ENCODE data around the gene NHERF2. TPM values are rescaled to one million over a fixed set of nuclear protein-coding genes. Genes with fewer than 3 reads are reported as not detected.
A peak's percentile ranks its signal among the peaks of the same experiment; 100 is the strongest.

The NHERF2 gene
- total and polyA plus RNA-seq, 9 of the 15 experiments (the other 6 are each of a cell fraction or from before 2014, with no cell fraction given): 0.15 to 42.0 (median 12.5) TPM

DNA sequence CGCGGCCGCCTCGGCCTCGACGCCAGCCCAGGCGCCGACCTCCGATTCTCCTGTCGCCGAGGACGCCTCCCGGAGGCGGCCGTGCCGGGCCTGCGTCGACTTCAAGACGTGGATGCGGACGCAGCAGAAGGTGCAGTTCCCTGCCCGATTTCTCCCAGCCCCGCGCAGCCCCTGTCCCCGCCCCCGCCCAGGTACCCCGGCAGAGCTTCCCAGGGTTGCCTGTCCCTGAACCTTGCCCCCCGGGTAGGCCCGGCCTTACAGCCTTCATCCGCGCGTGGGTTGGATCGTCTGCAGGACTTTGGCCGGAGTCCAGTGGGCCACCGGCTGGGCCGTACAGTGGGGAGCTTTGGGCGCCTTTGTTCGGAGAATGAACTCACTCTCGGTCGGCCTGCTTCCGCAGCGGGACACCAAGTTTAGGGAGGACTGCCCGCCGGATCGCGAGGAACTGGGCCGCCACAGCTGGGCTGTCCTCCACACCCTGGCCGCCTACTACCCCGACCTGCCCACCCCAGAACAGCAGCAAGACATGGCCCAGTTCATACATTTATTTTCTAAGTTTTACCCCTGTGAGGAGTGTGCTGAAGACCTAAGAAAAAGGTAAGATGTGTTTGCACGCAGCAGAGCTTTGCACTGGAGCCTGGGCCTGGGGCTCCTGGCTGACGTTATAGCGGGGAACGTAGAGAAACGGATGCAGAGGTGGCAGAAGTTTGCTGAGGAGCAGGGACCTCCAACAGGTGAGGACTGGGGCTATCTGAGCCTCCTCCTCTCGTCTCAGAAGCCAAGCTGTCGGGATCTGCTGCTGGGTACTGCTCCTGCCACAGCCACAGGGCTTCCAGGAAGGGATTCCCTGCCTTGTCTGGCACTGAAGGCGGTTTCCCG, 42.1 kb upstream of the NHERF2 start (continued):
- no peak for TF ChIP-seq FOXM1 (IDR thresholded peaks at IDR 0.05; ENCODE audit: low read depth)
- TF ChIP-seq FOXM1 (CRISPR knock-in tag; IDR thresholded peaks at IDR 0.05; ENCODE audit: low read depth): 0 out of 2 replicates have a peak, but pooled peaks have one; percentile 14
- peak; percentile 3; the same call in 1 of the 2 replicates for TF ChIP-seq RUNX1 (IDR thresholded peaks at IDR 0.05; ENCODE audit: low read depth)
- TF ChIP-seq, protein P1, sequence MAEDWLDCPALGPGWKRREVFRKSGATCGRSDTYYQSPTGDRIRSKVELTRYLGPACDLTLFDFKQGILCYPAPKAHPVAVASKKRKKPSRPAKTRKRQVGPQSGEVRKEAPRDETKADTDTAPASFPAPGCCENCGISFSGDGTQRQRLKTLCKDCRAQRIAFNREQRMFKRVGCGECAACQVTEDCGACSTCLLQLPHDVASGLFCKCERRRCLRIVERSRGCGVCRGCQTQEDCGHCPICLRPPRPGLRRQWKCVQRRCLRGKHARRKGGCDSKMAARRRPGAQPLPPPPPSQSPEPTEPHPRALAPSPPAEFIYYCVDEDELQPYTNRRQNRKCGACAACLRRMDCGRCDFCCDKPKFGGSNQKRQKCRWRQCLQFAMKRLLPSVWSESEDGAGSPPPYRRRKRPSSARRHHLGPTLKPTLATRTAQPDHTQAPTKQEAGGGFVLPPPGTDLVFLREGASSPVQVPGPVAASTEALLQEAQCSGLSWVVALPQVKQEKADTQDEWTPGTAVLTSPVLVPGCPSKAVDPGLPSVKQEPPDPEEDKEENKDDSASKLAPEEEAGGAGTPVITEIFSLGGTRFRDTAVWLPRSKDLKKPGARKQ (CRISPR knock-in tag; IDR thresholded peaks at IDR 0.05): no peak
- no peak for TF ChIP-seq HDAC1 (IDR thresholded peaks at IDR 0.05)
- no peak for TF ChIP-seq BCL6 (CRISPR knock-in tag; IDR thresholded peaks at IDR 0.05)
- TF ChIP-seq SPI1 (IDR thresholded peaks at IDR 0.05; ENCODE audit: borderline replicate concordance, low read depth, low read length): no peak
- peak; percentile 38; the same call in 1 of the 2 replicates for TF ChIP-seq EGR1 (conservative IDR thresholded peaks at IDR 0.05)
- no peak for TF ChIP-seq ZNF282 (CRISPR knock-in tag; IDR thresholded peaks at IDR 0.05)
- TF ChIP-seq, protein P2, sequence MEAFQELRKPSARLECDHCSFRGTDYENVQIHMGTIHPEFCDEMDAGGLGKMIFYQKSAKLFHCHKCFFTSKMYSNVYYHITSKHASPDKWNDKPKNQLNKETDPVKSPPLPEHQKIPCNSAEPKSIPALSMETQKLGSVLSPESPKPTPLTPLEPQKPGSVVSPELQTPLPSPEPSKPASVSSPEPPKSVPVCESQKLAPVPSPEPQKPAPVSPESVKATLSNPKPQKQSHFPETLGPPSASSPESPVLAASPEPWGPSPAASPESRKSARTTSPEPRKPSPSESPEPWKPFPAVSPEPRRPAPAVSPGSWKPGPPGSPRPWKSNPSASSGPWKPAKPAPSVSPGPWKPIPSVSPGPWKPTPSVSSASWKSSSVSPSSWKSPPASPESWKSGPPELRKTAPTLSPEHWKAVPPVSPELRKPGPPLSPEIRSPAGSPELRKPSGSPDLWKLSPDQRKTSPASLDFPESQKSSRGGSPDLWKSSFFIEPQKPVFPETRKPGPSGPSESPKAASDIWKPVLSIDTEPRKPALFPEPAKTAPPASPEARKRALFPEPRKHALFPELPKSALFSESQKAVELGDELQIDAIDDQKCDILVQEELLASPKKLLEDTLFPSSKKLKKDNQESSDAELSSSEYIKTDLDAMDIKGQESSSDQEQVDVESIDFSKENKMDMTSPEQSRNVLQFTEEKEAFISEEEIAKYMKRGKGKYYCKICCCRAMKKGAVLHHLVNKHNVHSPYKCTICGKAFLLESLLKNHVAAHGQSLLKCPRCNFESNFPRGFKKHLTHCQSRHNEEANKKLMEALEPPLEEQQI (IDR thresholded peaks at IDR 0.05): no peak
- 0 out of 2 replicates have a peak, but pooled peaks have one; percentile 3 for TF ChIP-seq PML (IDR thresholded peaks at IDR 0.05; ENCODE audit: low read length)
- TF ChIP-seq, protein P3, sequence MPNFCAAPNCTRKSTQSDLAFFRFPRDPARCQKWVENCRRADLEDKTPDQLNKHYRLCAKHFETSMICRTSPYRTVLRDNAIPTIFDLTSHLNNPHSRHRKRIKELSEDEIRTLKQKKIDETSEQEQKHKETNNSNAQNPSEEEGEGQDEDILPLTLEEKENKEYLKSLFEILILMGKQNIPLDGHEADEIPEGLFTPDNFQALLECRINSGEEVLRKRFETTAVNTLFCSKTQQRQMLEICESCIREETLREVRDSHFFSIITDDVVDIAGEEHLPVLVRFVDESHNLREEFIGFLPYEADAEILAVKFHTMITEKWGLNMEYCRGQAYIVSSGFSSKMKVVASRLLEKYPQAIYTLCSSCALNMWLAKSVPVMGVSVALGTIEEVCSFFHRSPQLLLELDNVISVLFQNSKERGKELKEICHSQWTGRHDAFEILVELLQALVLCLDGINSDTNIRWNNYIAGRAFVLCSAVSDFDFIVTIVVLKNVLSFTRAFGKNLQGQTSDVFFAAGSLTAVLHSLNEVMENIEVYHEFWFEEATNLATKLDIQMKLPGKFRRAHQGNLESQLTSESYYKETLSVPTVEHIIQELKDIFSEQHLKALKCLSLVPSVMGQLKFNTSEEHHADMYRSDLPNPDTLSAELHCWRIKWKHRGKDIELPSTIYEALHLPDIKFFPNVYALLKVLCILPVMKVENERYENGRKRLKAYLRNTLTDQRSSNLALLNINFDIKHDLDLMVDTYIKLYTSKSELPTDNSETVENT (CRISPR knock-in tag; IDR thresholded peaks at IDR 0.05): no peak
- TF ChIP-seq SRSF1 (IDR thresholded peaks at IDR 0.05; ENCODE audit: low read depth, low read length): no peak
- TF ChIP-seq ZNF253 (CRISPR knock-in tag; conservative IDR thresholded peaks at IDR 0.05): no peak
- TF ChIP-seq TBP (optimal IDR thresholded peaks at IDR 0.05; ENCODE audit: low read depth, low read length): peak; percentile 4
- TF ChIP-seq, protein P4, sequence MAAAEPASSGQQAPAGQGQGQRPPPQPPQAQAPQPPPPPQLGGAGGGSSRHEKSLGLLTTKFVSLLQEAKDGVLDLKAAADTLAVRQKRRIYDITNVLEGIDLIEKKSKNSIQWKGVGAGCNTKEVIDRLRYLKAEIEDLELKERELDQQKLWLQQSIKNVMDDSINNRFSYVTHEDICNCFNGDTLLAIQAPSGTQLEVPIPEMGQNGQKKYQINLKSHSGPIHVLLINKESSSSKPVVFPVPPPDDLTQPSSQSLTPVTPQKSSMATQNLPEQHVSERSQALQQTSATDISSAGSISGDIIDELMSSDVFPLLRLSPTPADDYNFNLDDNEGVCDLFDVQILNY (CRISPR knock-in tag; IDR thresholded peaks at IDR 0.05): no peak
- TF ChIP-seq POLR2H (tag; IDR thresholded peaks at IDR 0.05; ENCODE audit: low read depth): no peak
- TF ChIP-seq, protein P5, sequence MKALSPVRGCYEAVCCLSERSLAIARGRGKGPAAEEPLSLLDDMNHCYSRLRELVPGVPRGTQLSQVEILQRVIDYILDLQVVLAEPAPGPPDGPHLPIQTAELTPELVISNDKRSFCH (CRISPR knock-in tag; IDR thresholded peaks at IDR 0.05): no peak
- TF ChIP-seq, protein P5 (tag; IDR thresholded peaks at IDR 0.05): 0 out of 2 replicates have a peak, but pooled peaks have one; percentile 25
- no peak for TF ChIP-seq U2AF1 (optimal IDR thresholded peaks at IDR 0.05; ENCODE audit: low read depth, low read length)
- TF ChIP-seq ZNF316 (IDR thresholded peaks at IDR 0.05): no peak

All from K562 (cell line).